Adipocyte (in vitro differentiated cells): ENCODE results near the gene PARD3B.

ENCODE experiments used
- DNase-seq: peaks from one replicate; pipeline ENCODE4 v3.0.0-alpha.2; 2015; ENCODE audit warnings: low read depth
- H3K27me3 ChIP-seq: replicated peaks from 2 replicates; pipeline ENCODE4 v1.7.0; 2013; ENCODE audit warnings: mild to moderate bottlenecking, low read length, moderate library complexity; ENCODE audit not compliant: control insufficient read depth, insufficient read depth
- H3K36me3 ChIP-seq: 2 replicates; pipeline ENCODE4 v1.7.0; 2013; ENCODE audit warnings: low read length, mild to moderate bottlenecking, moderate library complexity; ENCODE audit not compliant: control insufficient read depth, insufficient read depth, severe bottlenecking
- H3K4me1 ChIP-seq: 2 replicates; pipeline ENCODE4 v1.7.0; 2013; ENCODE audit warnings: mild to moderate bottlenecking, low read length, moderate library complexity; ENCODE audit not compliant: control insufficient read depth, insufficient read depth
- H3K4me3 ChIP-seq: 2 replicates; pipeline ENCODE4 v1.7.0; 2013; ENCODE audit warnings: mild to moderate bottlenecking, low read length, moderate library complexity
- H3K9ac ChIP-seq: 2 replicates; pipeline ENCODE4 v1.7.0; 2013; ENCODE audit warnings: mild to moderate bottlenecking, low read length, moderate library complexity
- H3K9me3 ChIP-seq: 2 replicates; pipeline ENCODE4 v1.7.0; 2013; ENCODE audit warnings: mild to moderate bottlenecking, low read length, moderate library complexity; ENCODE audit not compliant: control insufficient read depth

PARD3B gene

DNA sequence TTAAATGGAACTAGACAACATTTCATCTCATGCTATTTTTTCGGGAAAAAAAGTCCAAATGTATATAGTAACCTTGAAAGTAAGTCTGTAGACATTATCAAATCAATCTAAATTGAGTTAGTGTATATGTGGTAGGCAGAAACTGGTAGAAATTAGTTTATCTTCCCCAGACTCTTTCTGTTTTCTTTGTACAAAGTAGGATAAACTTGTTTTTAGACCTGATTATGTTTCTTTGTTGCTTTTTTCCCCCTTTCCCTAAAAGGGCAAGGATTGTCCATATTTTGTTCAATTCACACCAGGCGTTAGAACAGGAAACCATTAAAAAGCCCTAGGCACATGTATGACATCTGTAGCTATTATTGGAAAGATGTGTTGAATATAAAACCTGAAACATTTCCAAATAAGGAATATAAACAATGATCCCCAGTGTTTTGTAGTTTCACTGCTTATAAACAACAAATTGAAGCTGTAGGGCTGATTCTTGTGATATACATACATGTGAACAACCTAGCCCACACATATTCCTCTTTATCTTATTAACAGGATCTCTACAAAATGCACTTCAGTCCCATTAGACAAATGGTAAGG, 528.3 kb downstream of the PARD3B start:
- Histone ChIP-seq H3K9ac (no peak overlapping the region), H3K36me3 (no peaks in the 10 kb centered on the region), H3K4me1 (no peaks in the 10 kb centered on the region), H3K27me3 (no peaks in the 10 kb centered on the region), H3K4me3 (no peak overlapping the region), H3K9me3 (no peaks in the 10 kb centered on the region)
- DNase-seq, result no peak

- no peaks in the 10 kb centered on the region for H3K4me1 ChIP-seq
- DNase-seq, result no peak
- H3K9ac ChIP-seq, result no peak overlapping the region
- no peaks in the 10 kb centered on the region for H3K27me3 ChIP-seq
- no peak overlapping the region for H3K4me3 ChIP-seq
- no peaks in the 10 kb centered on the region for H3K36me3 ChIP-seq
- H3K9me3 ChIP-seq, result no peaks in the 10 kb centered on the region
Observed at GRCh38 chr2:205076405-205076804, 531.1 kb downstream of the PARD3B start.

GRCh38 chr2:205077159-205077558, 531.9 kb downstream of the PARD3B start:
- peak; percentile 53 for DNase-seq
- Histone ChIP-seq H3K9me3 (no peaks in the 10 kb centered on the region), H3K4me3 (no peak overlapping the region), H3K4me1 (no peaks in the 10 kb centered on the region), H3K27me3 (no peaks in the 10 kb centered on the region), H3K9ac (no peak overlapping the region), H3K36me3 (no peaks in the 10 kb centered on the region)

- no peaks in the 10 kb centered on the region for H3K4me1 ChIP-seq
- H3K4me3 ChIP-seq, result no peak overlapping the region
- H3K9me3 ChIP-seq, result no peaks in the 10 kb centered on the region
- H3K9ac ChIP-seq, result no peak overlapping the region
- H3K27me3 ChIP-seq, result no peaks in the 10 kb centered on the region
- no peak for DNase-seq
- H3K36me3 ChIP-seq, result no peaks in the 10 kb centered on the region
Observed at GRCh38 chr2:205078762-205079161, 533.5 kb downstream of the PARD3B start.

- no peaks in the 10 kb centered on the region for H3K27me3 ChIP-seq
- DNase-seq, result no peak
- H3K9me3 ChIP-seq, result no peaks in the 10 kb centered on the region
- H3K4me3 ChIP-seq, result no peak overlapping the region
- H3K36me3 ChIP-seq, result no peaks in the 10 kb centered on the region
- no peak overlapping the region for H3K9ac ChIP-seq
- no peaks in the 10 kb centered on the region for H3K4me1 ChIP-seq
Observed at GRCh38 chr2:205079173-205079572, 533.9 kb downstream of the PARD3B start.

DNA sequence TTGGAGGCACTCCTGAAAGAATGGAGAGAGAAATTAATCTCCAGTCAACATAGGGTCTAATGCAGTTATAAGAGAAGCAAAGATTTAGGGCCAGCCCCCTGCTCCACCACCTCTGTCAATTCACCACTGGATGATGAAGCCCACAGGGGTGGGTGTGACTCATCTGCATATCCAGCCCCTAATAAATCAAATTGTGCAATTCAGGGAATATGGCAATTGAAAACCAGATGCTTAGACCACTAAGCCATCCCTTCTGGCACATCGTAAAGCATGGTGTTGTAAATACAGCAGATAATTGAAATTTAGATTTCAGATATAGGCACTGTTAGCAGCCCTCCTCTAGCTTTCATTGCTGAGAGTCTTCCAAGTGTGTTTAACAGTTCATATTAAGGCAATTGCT, 541.4 kb downstream of the PARD3B start:
- Histone ChIP-seq H3K4me3 (no peak overlapping the region), H3K9me3 (no peaks in the 10 kb centered on the region), H3K4me1 (no peaks in the 10 kb centered on the region), H3K9ac (no peak overlapping the region), H3K36me3 (no peaks in the 10 kb centered on the region), H3K27me3 (no peaks in the 10 kb centered on the region)
- no peak for DNase-seq

GRCh38 chr2:205087862-205088261, 542.6 kb downstream of the PARD3B start:
- H3K4me3 ChIP-seq, result no peak overlapping the region
- H3K36me3 ChIP-seq, result no peaks in the 10 kb centered on the region
- no peak for DNase-seq
- no peak overlapping the region for H3K9ac ChIP-seq
- no peaks in the 10 kb centered on the region for H3K4me1 ChIP-seq
- no peaks in the 10 kb centered on the region for H3K9me3 ChIP-seq
- no peaks in the 10 kb centered on the region for H3K27me3 ChIP-seq

GRCh38 chr2:205089958-205090357, 544.7 kb downstream of the PARD3B start:
- no peak for DNase-seq
- Histone ChIP-seq H3K9ac (no peak overlapping the region), H3K9me3 (no peaks in the 10 kb centered on the region), H3K4me3 (no peak overlapping the region), H3K36me3 (no peaks in the 10 kb centered on the region), H3K27me3 (no peaks in the 10 kb centered on the region), H3K4me1 (no peaks in the 10 kb centered on the region)

GRCh38 chr2:205091411-205091810, 546.1 kb downstream of the PARD3B start:
- Histone ChIP-seq H3K4me1 (no peaks in the 10 kb centered on the region), H3K4me3 (no peak overlapping the region), H3K9me3 (no peaks in the 10 kb centered on the region), H3K27me3 (no peaks in the 10 kb centered on the region), H3K9ac (no peak overlapping the region), H3K36me3 (no peaks in the 10 kb centered on the region)
- DNase-seq, result no peak

GRCh38 chr2:205094031-205094430, 548.8 kb downstream of the PARD3B start:
- Histone ChIP-seq H3K4me3 (no peak overlapping the region), H3K9ac (no peak overlapping the region), H3K9me3 (no peaks in the 10 kb centered on the region), H3K27me3 (no peaks in the 10 kb centered on the region), H3K4me1 (no peaks in the 10 kb centered on the region), H3K36me3 (no peaks in the 10 kb centered on the region)
- no peak for DNase-seq

- DNase-seq, result peak; percentile 32
- Histone ChIP-seq H3K9ac (no peak overlapping the region), H3K9me3 (no peaks in the 10 kb centered on the region), H3K4me3 (no peak overlapping the region), H3K36me3 (peaks cover 16% of the 10 kb centered on the region), H3K27me3 (no peaks in the 10 kb centered on the region), H3K4me1 (no peaks in the 10 kb centered on the region)
Observed at GRCh38 chr2:205103699-205104098, 558.4 kb downstream of the PARD3B start.

- no peaks in the 10 kb centered on the region for H3K4me1 ChIP-seq
Observed at GRCh38 chr2:205107810-205108209, 562.5 kb downstream of the PARD3B start.

More at GRCh38 chr2:205107810-205108209, 562.5 kb downstream of the PARD3B start:
- Histone ChIP-seq H3K9me3 (no peaks in the 10 kb centered on the region), H3K27me3 (no peaks in the 10 kb centered on the region), H3K36me3 (peaks cover 16% of the 10 kb centered on the region), H3K4me3 (no peak overlapping the region), H3K9ac (no peak overlapping the region)
- no peak for DNase-seq
